Adrenal gland (tissue), 5 donors: Measurements from ENCODE around the gene SPATA25.

Source experiments
- CTCF ChIP-seq, 6 experiments: fragments of 450-650 bp in 4 of 6; fragments of 200-600 bp in 2 of 6; sonication (generic) in 1 of 6; IDR thresholded peaks; 1 replicate in 5 of 6; 2 replicates in 1 of 6; pipeline versions ENCODE4 v1.5.1 to v1.8.0; 2016 to 2021; ENCODE audit warnings: antibody characterized with exemption in 6 of 6, mild to moderate bottlenecking in 2 of 6, moderate library complexity in 1 of 6
- POLR2A ChIP-seq, 2 donors: fragments of 450-650 bp; IDR thresholded peaks; one replicate each; pipeline ENCODE4 v1.6.1; 2017; ENCODE audit warnings: antibody characterized with exemption in 2 of 2, mild to moderate bottlenecking in 2 of 2, moderate library complexity in 1 of 2
- donor health status: DM: no; HTN: no; CAD: no.

GRCh38 chr20:45897289-45897688 lies 9.9 kb upstream of the SPATA25 start:
- TF ChIP-seq POLR2A (IDR thresholded peaks at IDR 0.05) (no peak), CTCF (IDR thresholded peaks at IDR 0.05) (no peak)
